A673 (cell line): Measurements from ENCODE around the gene AQP4.

Experiments used
- CTCF ChIP-seq: fragments of 300-800, 200-600 bp; sonication (generic); conservative IDR thresholded peaks from 2 replicates; pipeline ENCODE4 v1.5.1; 2017; ENCODE audit warnings: low read depth, mild to moderate bottlenecking, antibody characterized with exemption, low read length, moderate library complexity, mixed read lengths
- EZH2 ChIP-seq: fragments of 200-600 bp; sonication (generic); IDR thresholded peaks from 2 replicates; pipeline ENCODE4 v1.6.1; 2017; ENCODE audit warnings: borderline replicate concordance, low read depth, mild to moderate bottlenecking, mixed read lengths, antibody characterized with exemption, low read length; ENCODE audit not compliant: poor library complexity, severe bottlenecking

DNA sequence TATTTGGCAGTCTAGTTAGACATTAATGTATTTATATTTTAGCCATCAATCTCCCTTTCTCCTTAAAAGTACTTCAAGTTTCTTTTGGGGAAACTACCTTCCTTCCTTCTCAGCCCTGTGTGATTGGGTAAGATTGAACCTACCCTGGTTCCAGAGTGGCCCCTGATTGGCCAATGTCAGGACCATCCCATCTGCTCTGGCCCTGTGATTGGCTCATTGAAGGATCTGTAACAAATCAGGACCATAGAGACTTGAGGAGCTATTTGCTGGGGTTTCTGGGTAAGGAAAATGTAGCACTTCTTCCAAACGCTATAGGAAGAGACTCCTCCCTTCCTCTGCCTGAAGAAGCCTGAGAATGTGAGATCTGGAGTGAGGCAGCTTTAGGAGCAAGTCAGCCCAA, 59.3 kb downstream of the AQP4 start:
- no peak for TF ChIP-seq CTCF
- no peak for TF ChIP-seq EZH2
